ENCODE results near the gene TSPYL1.

TSPYL1 gene

GRCh38 chr6:116280933-116281316, 1.2 kb upstream of the TSPYL1 start:
- DNase-seq (ENCODE audit: low read depth in 1 of 2, low spot score in 1 of 2) = no peak
- Histone ChIP-seq H3K4me3 (replicated peaks; ENCODE audit: insufficient read depth, low read length) (no peak overlapping the region), H3K27me3 (ENCODE audit: insufficient read depth, poor library complexity, severe bottlenecking) (no peaks in the 10 kb centered on the region), H3K27ac (replicated peaks) (peak overlapping the region; percentile 90)
- TF ChIP-seq GABPA (IDR thresholded peaks at IDR 0.05; ENCODE audit: low read depth) = no peak
- TF ChIP-seq SPI1 (IDR thresholded peaks at IDR 0.05; ENCODE audit: borderline replicate concordance, low read depth) = no peak
- no peak for TF ChIP-seq REST (IDR thresholded peaks at IDR 0.05; ENCODE audit: insufficient replicate concordance, low read depth)
- no peak for TF ChIP-seq POLR2AphosphoS5 (IDR thresholded peaks at IDR 0.05; ENCODE audit: low read depth)
- TF ChIP-seq CTCF (IDR thresholded peaks at IDR 0.05; ENCODE audit: insufficient read depth, low read length) = no peak

GRCh38 chr6:116280161-116280932, 617 bp upstream of the TSPYL1 start:
- TF ChIP-seq REST (IDR thresholded peaks at IDR 0.05; ENCODE audit: insufficient replicate concordance, low read depth) (no peak), CTCF (IDR thresholded peaks at IDR 0.05; ENCODE audit: insufficient read depth, low read length) (no peak), SPI1 (IDR thresholded peaks at IDR 0.05; ENCODE audit: borderline replicate concordance, low read depth) (no peak), GABPA (IDR thresholded peaks at IDR 0.05; ENCODE audit: low read depth) (no peak), POLR2AphosphoS5 (IDR thresholded peaks at IDR 0.05; ENCODE audit: low read depth) (no peak)
- Histone ChIP-seq H3K27me3 (ENCODE audit: insufficient read depth, poor library complexity, severe bottlenecking) (no peaks in the 10 kb centered on the region), H3K4me3 (replicated peaks; ENCODE audit: insufficient read depth, low read length) (peak overlapping the region; percentile 79), H3K27ac (replicated peaks) (peak overlapping the region; percentile 90)
- no peak for DNase-seq (ENCODE audit: low read depth in 1 of 2, low spot score in 1 of 2)

GRCh38 chr6:116278854-116279231, 887 bp downstream of the TSPYL1 start:
- peak overlapping the region; percentile 79 for H3K4me3 ChIP-seq (replicated peaks; ENCODE audit: insufficient read depth, low read length)
- no peak for TF ChIP-seq SPI1 (IDR thresholded peaks at IDR 0.05; ENCODE audit: borderline replicate concordance, low read depth)
- no peak for TF ChIP-seq REST (IDR thresholded peaks at IDR 0.05; ENCODE audit: insufficient replicate concordance, low read depth)
- no peak for TF ChIP-seq CTCF (IDR thresholded peaks at IDR 0.05; ENCODE audit: insufficient read depth, low read length)
- no peak; the same call in 1 of the 2 replicates for TF ChIP-seq POLR2AphosphoS5 (IDR thresholded peaks at IDR 0.05; ENCODE audit: low read depth)
- no peak for DNase-seq (ENCODE audit: low read depth in 1 of 2, low spot score in 1 of 2)
- H3K27ac ChIP-seq (replicated peaks) = peak overlapping the region; percentile 90
- H3K27me3 ChIP-seq (ENCODE audit: insufficient read depth, poor library complexity, severe bottlenecking) = no peaks in the 10 kb centered on the region

All from HL-60 (cell line).